Activated CD4-positive, alpha-beta T cell treated with anti-CD3 and anti-CD28 coated beads, Interleukin-2, amount 50 U/mL, for 16 hours (primary cell): ENCODE data around the gene BRSK2.
"Not testable (repeated sequence)": the region's sequence is repeated elsewhere in the genome, so short reads cannot be mapped to it uniquely, and the experiment has no call there.

Source experiments
- DNase-seq: peaks from one replicate; pipeline ENCODE4 v3.0.0-alpha.2; 2020

Gene BRSK2

GRCh38 chr11:1389932-1390568 is at the start of gene BRSK2:
TSS of gene BRSK2 (plus strand) at chr11:1389934. CDS start at chr11:1390285, 351 bp downstream.
- no peak for DNase-seq

- no peak for DNase-seq
Measured at GRCh38 chr11:1340111-1340510, 49.6 kb upstream of the BRSK2 start.

GRCh38 chr11:1341226-1341625 is 48.5 kb upstream of the BRSK2 start:
- DNase-seq = not testable (repeated sequence)

- DNase-seq = no peak
Measured at GRCh38 chr11:1341928-1342524, 47.7 kb upstream of the BRSK2 start.

- no peak for DNase-seq
Measured at GRCh38 chr11:1342946-1343345, 46.8 kb upstream of the BRSK2 start.

- DNase-seq = no peak
Measured at GRCh38 chr11:1343391-1344055, 46.2 kb upstream of the BRSK2 start.

GRCh38 chr11:1344056-1344635 is 45.6 kb upstream of the BRSK2 start:
- DNase-seq = no peak

- DNase-seq = no peak
Measured at GRCh38 chr11:1345737-1346513, 43.8 kb upstream of the BRSK2 start.

- no peak for DNase-seq
Measured at GRCh38 chr11:1346669-1347390, 42.9 kb upstream of the BRSK2 start.

- DNase-seq = not testable (repeated sequence)
Measured at GRCh38 chr11:1347411-1347999, 42.2 kb upstream of the BRSK2 start.

GRCh38 chr11:1348146-1348795 is 41.5 kb upstream of the BRSK2 start:
- DNase-seq = no peak

- DNase-seq = no peak
Measured at GRCh38 chr11:1348796-1349326, 40.9 kb upstream of the BRSK2 start.

GRCh38 chr11:1349327-1350041 is 40.2 kb upstream of the BRSK2 start:
- DNase-seq = no peak

GRCh38 chr11:1350086-1350725 is 39.5 kb upstream of the BRSK2 start:
- DNase-seq = no peak

- no peak for DNase-seq
Measured at GRCh38 chr11:1351278-1351937, 38.3 kb upstream of the BRSK2 start.

GRCh38 chr11:1352696-1353382 is 36.9 kb upstream of the BRSK2 start:
- DNase-seq = no peak

GRCh38 chr11:1353383-1354124 is 36.2 kb upstream of the BRSK2 start:
- DNase-seq = no peak
